ENCODE data around the gene CD160. TPM values are rescaled to one million over a fixed set of nuclear protein-coding genes. Genes with fewer than 3 reads are reported as not detected.
A peak's percentile ranks its signal among the peaks of the same experiment; 100 is the strongest.

The CD160 gene
- total RNA-seq, 1 experiment from 2014 or later = not detected

GRCh38 chr1:145707183-145707867 lies 12.0 kb upstream of the CD160 start, which contains the start of gene PDZK1:
Gene PDZK1, minus strand, starts transcription at chr1:145707368. Its CDS starts 19,347 bp downstream, at chr1:145688021.
- peaks cover 20% of the 10 kb centered on the region for H3K4me1 ChIP-seq (ENCODE audit: control insufficient read depth, insufficient read depth, low read length)
- TF ChIP-seq CTCF (IDR thresholded peaks at IDR 0.05) (no peak), REST (IDR thresholded peaks at IDR 0.05; ENCODE audit: insufficient read depth in 1 of 2, low read depth in 2 of 2, low read length in 1 of 2) (no peak), POLR2AphosphoS5 (IDR thresholded peaks at IDR 0.05; ENCODE audit: low read depth, low read length) (no peak), SIN3A (IDR thresholded peaks at IDR 0.05; ENCODE audit: borderline replicate concordance, insufficient read depth, low read depth, low read length) (no peak), TCF7L2 (IDR thresholded peaks at IDR 0.05; ENCODE audit: low read depth, low read length) (no peak)
- H3K36me3 ChIP-seq (ENCODE audit: control insufficient read depth, insufficient read depth, low read length) = no peaks in the 10 kb centered on the region
- ChIA-PET CTCF (interaction anchor here (0.9 kb wide), 1 partner anchor 33 kb away, joined by 3 read pairs; no protein-coding TSS in a partner anchor), POLR2A (no interaction called here)
- ATAC-seq (peak; percentile 33), DNase-seq (ENCODE audit: low read depth, low spot score) (no peak)
- in situ Hi-C loops (cut with HindIII; ENCODE audit: low pct_unique_long_range_greater_than_20kb, low sequenced_read_pairs) (no loop called here), intact Hi-C loops (cut with micrococcal nuclease; ENCODE audit: unreplicated experiment) (no loop called here)
- H3K27ac ChIP-seq (ENCODE audit: low read length) = peak within 1 kb of the TSS; percentile 25; the same call in 1 of the 2 replicates
- no TSS peak for BruUV-seq (replicated peaks)
- H3K4me3 ChIP-seq (ENCODE audit: low read depth in 2 of 2, low read length in 2 of 2) = no peak within 1 kb of the TSS
- H3K9me3 ChIP-seq (ENCODE audit: control insufficient read depth, insufficient read depth, low read depth, low read length) = no peaks in the 10 kb centered on the region
- no peaks in the 10 kb centered on the region for H3K27me3 ChIP-seq (ENCODE audit: control insufficient read depth, insufficient read depth, low read length)

GRCh38 chr1:145708063-145708462 lies 11.2 kb upstream of the CD160 start:
- H3K9me3 ChIP-seq (ENCODE audit: control insufficient read depth, insufficient read depth, low read depth, low read length) = no peaks in the 10 kb centered on the region
- H3K36me3 ChIP-seq (ENCODE audit: control insufficient read depth, insufficient read depth, low read length) = no peaks in the 10 kb centered on the region
- no TSS peak for BruUV-seq (replicated peaks)
- H3K27me3 ChIP-seq (ENCODE audit: control insufficient read depth, insufficient read depth, low read length) = no peaks in the 10 kb centered on the region
- in situ Hi-C loops (cut with HindIII; ENCODE audit: low pct_unique_long_range_greater_than_20kb, low sequenced_read_pairs) (no loop called here), intact Hi-C loops (cut with micrococcal nuclease; ENCODE audit: unreplicated experiment) (no loop called here)
- no peak for DNase-seq (ENCODE audit: low read depth, low spot score)
- POLR2A ChIA-PET = no interaction called here
- no peak overlapping the region; the same call in 1 of the 2 replicates for H3K27ac ChIP-seq (ENCODE audit: low read length)
- CTCF ChIA-PET = no interaction called here
- H3K4me3 ChIP-seq (ENCODE audit: low read depth in 2 of 2, low read length in 2 of 2) = no peak overlapping the region
- no peak for TF ChIP-seq CTCF (IDR thresholded peaks at IDR 0.05)
- no peak for TF ChIP-seq SIN3A (IDR thresholded peaks at IDR 0.05; ENCODE audit: borderline replicate concordance, insufficient read depth, low read depth, low read length)
- no peak for TF ChIP-seq REST (IDR thresholded peaks at IDR 0.05; ENCODE audit: insufficient read depth in 1 of 2, low read depth in 2 of 2, low read length in 1 of 2)
- no peak for TF ChIP-seq TCF7L2 (IDR thresholded peaks at IDR 0.05; ENCODE audit: low read depth, low read length)
- no peak for TF ChIP-seq POLR2AphosphoS5 (IDR thresholded peaks at IDR 0.05; ENCODE audit: low read depth, low read length)
- peaks cover 20% of the 10 kb centered on the region for H3K4me1 ChIP-seq (ENCODE audit: control insufficient read depth, insufficient read depth, low read length)
- 0 out of 2 replicates have a peak, but pooled peaks have one; percentile 28 for ATAC-seq
